Sigmoid colon (tissue), 4 donors: Measurements from ENCODE around the gene FAM83G.
A peak's percentile ranks its signal among the peaks of the same experiment; 100 is the strongest.

Experiments
- EP300 ChIP-seq, 4 donors: sonication (generic); formaldehyde crosslinking; IDR thresholded peaks; one replicate each; pipeline ENCODE4 v1.6.1; 2017; ENCODE audit warnings: antibody characterized with exemption in 4 of 4
- POLR2AphosphoS5 ChIP-seq, 4 donors: sonication (generic); formaldehyde crosslinking; IDR thresholded peaks; one replicate each; pipeline ENCODE4 v1.6.1; 2017; ENCODE audit warnings: antibody characterized with exemption in 4 of 4
- TF ChIP-seq, protein P1 (sequence below), 4 experiments: fragments of 450-650 bp in 3 of 4; fragments of 200-600 bp in 1 of 4; IDR thresholded peaks; one replicate each; pipeline ENCODE4 v1.5.1; 2016 to 2019; ENCODE audit warnings: antibody characterized with exemption in 4 of 4, mild to moderate bottlenecking in 3 of 4, moderate library complexity in 2 of 4

DNA sequence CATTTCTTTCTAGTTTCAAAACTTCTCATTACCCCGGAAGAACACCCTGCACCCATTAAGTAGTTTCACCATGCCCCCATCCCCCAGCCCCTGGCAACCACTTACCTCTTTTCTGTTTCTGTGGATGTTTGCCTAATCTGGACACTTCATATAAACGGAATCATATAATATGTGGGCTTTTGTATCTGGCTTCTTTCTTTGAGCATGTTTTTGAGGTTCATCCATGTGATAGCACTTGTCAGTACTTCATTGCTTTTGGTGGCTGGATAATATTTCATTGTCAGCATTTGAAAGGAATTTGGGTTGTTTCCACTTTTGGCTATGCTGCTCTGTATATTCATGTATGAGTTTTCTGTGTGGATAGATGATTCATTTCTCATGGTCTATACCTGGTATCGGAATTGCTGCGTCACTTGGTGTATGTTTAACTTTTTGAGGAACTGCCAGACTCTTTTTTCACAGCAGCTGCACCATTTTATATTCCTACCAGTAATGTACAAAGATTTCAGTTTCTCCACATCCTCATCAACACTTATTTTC lies 82.6 kb downstream of the FAM83G start:
- TF ChIP-seq, protein P1, sequence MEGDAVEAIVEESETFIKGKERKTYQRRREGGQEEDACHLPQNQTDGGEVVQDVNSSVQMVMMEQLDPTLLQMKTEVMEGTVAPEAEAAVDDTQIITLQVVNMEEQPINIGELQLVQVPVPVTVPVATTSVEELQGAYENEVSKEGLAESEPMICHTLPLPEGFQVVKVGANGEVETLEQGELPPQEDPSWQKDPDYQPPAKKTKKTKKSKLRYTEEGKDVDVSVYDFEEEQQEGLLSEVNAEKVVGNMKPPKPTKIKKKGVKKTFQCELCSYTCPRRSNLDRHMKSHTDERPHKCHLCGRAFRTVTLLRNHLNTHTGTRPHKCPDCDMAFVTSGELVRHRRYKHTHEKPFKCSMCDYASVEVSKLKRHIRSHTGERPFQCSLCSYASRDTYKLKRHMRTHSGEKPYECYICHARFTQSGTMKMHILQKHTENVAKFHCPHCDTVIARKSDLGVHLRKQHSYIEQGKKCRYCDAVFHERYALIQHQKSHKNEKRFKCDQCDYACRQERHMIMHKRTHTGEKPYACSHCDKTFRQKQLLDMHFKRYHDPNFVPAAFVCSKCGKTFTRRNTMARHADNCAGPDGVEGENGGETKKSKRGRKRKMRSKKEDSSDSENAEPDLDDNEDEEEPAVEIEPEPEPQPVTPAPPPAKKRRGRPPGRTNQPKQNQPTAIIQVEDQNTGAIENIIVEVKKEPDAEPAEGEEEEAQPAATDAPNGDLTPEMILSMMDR (IDR thresholded peaks at IDR 0.05), result no peak
- TF ChIP-seq EP300 (IDR thresholded peaks at IDR 0.05) (no peak), POLR2AphosphoS5 (IDR thresholded peaks at IDR 0.05) (peak in 3 of 4 donors; percentile 47 to 69 (median 63))
